WTC11 (cell line): ENCODE measurements around the gene JAGN1. TPM values are rescaled to one million over a fixed set of nuclear protein-coding genes. Genes with fewer than 3 reads are reported as not detected.

ENCODE experiments used
- ATAC-seq: fragments of 200-7000 bp; cut with Tn5 transposase; 2 replicates; pipeline ENCODE4 v1.10.0; 2021; ENCODE audit warnings: mild to moderate bottlenecking, moderate library complexity
- CTCF ChIA-PET: fragments of 300-600 bp; sonication (Branson Sonifier 250); formaldehyde crosslinking; loops from one replicate; lab custom pipeline; 2021; ENCODE audit warnings: antibody characterized with exemption; lab: Charles Lee
- POLR2A ChIA-PET: fragments of 350-600 bp; sonication (Branson Sonifier 250); formaldehyde crosslinking; loops from one replicate; lab custom pipeline; 2021; ENCODE audit warnings: antibody characterized with exemption; lab: Charles Lee
- DNase-seq: peaks from one replicate; pipeline ENCODE4 v3.0.0; 2021; ENCODE audit warnings: low spot score
- H3K27ac Mint-ChIP-seq: 2 replicates; pipeline ENCODE4 v1.8.0; 2021; ENCODE audit warnings: mixed read lengths
- H3K27me3 Mint-ChIP-seq: 2 replicates; pipeline ENCODE4 v1.8.0; 2021; ENCODE audit warnings: low read depth, mild to moderate bottlenecking, moderate library complexity, mixed read lengths
- H3K36me3 Mint-ChIP-seq: 2 replicates; pipeline ENCODE4 v1.8.0; 2021; ENCODE audit warnings: mixed read lengths
- H3K4me1 Mint-ChIP-seq: 2 replicates; pipeline ENCODE4 v1.8.0; 2022; ENCODE audit warnings: mixed read lengths
- H3K4me3 Mint-ChIP-seq: 2 replicates; pipeline ENCODE4 v1.8.0; 2021; ENCODE audit warnings: mild to moderate bottlenecking, moderate library complexity, mixed read lengths
- H3K9me3 Mint-ChIP-seq: 2 replicates; pipeline ENCODE4 v1.8.0; 2021; ENCODE audit warnings: mixed read lengths
- ETV6 ChIP-seq: sonication (generic); formaldehyde crosslinking; IDR thresholded peaks from 2 replicates; pipeline ENCODE4 v1.8.1; 2022; ENCODE audit warnings: mild to moderate bottlenecking, missing genetic modification reagents
- HMGA2 ChIP-seq: fragments of 250-450 bp; sonication (Bioruptor Pico); IDR thresholded peaks from 2 replicates; pipeline ENCODE4 v1.4.0; 2021; ENCODE audit warnings: mild to moderate bottlenecking, moderate library complexity
- JUN ChIP-seq: sonication (generic); formaldehyde crosslinking; IDR thresholded peaks from 2 replicates; pipeline ENCODE4 v1.8.0; 2023; ENCODE audit warnings: mild to moderate bottlenecking, missing genetic modification reagents
- NFYB ChIP-seq: sonication (generic); formaldehyde crosslinking; conservative IDR thresholded peaks from 2 replicates; pipeline ENCODE4 v1.8.0; 2022; ENCODE audit warnings: low read depth, missing genetic modification reagents
- NR3C1 ChIP-seq: sonication (generic); formaldehyde crosslinking; conservative IDR thresholded peaks from 2 replicates; pipeline ENCODE4 v1.8.1; 2023; ENCODE audit warnings: low read depth, mild to moderate bottlenecking, missing genetic modification reagents
- TEAD1 ChIP-seq: sonication (generic); formaldehyde crosslinking; IDR thresholded peaks from 2 replicates; pipeline ENCODE4 v1.8.0; 2022; ENCODE audit warnings: mild to moderate bottlenecking, missing genetic modification reagents
- ZNF121 ChIP-seq: sonication (generic); formaldehyde crosslinking; IDR thresholded peaks from 2 replicates; pipeline ENCODE4 v1.8.0; 2023; ENCODE audit warnings: missing genetic modification reagents
- ZNF138 ChIP-seq: sonication (generic); formaldehyde crosslinking; conservative IDR thresholded peaks from 2 replicates; pipeline ENCODE4 v1.8.1; 2022; ENCODE audit warnings: mild to moderate bottlenecking, moderate library complexity, missing genetic modification reagents
- ZNF219 ChIP-seq: sonication (generic); formaldehyde crosslinking; IDR thresholded peaks from 2 replicates; pipeline ENCODE4 v1.8.0; 2023; ENCODE audit warnings: missing genetic modification reagents, mild to moderate bottlenecking, borderline replicate concordance
- total RNA-seq: library from RNA; stranded (reverse); gene quantifications from 3 replicates; pipeline ENCODE4 v1.2.3, GENCODE V29; 2021
- TF ChIP-seq, protein P1 (sequence below): sonication (generic); formaldehyde crosslinking; IDR thresholded peaks from 2 replicates; pipeline ENCODE4 v1.8.1; 2023; ENCODE audit warnings: mild to moderate bottlenecking, missing genetic modification reagents, moderate library complexity
- TF ChIP-seq, protein P2 (sequence below): sonication (generic); formaldehyde crosslinking; IDR thresholded peaks from 2 replicates; pipeline ENCODE4 v1.8.0; 2023; ENCODE audit warnings: mild to moderate bottlenecking, missing genetic modification reagents
- TF ChIP-seq, protein P3 (sequence below): fragments of 250-450 bp; sonication (Bioruptor Pico); conservative IDR thresholded peaks from 2 replicates; pipeline ENCODE4 v1.9.0; 2021; ENCODE audit warnings: mild to moderate bottlenecking
- TF ChIP-seq, protein P4 (sequence below): fragments of 250-450 bp; sonication (Bioruptor Pico); IDR thresholded peaks from 2 replicates; pipeline ENCODE4 v1.9.0; 2021; ENCODE audit warnings: mild to moderate bottlenecking, borderline replicate concordance
- TF ChIP-seq, protein P5 (sequence below): fragments of 250-450 bp; sonication (Bioruptor Pico); IDR thresholded peaks from 2 replicates; pipeline ENCODE4 v2.1.2; 2022; ENCODE audit warnings: mild to moderate bottlenecking, moderate library complexity
- TF ChIP-seq, protein P6 (sequence below): sonication (generic); formaldehyde crosslinking; IDR thresholded peaks from 2 replicates; pipeline ENCODE4 v1.8.0; 2022; ENCODE audit warnings: missing genetic modification reagents
- TF ChIP-seq, protein P7 (sequence below): sonication (generic); formaldehyde crosslinking; IDR thresholded peaks from 2 replicates; pipeline ENCODE4 v1.8.1; 2023; ENCODE audit warnings: mild to moderate bottlenecking, missing genetic modification reagents

JAGN1 gene
- total RNA-seq, 1 experiment from 2014 or later: 25.6 TPM

DNA sequence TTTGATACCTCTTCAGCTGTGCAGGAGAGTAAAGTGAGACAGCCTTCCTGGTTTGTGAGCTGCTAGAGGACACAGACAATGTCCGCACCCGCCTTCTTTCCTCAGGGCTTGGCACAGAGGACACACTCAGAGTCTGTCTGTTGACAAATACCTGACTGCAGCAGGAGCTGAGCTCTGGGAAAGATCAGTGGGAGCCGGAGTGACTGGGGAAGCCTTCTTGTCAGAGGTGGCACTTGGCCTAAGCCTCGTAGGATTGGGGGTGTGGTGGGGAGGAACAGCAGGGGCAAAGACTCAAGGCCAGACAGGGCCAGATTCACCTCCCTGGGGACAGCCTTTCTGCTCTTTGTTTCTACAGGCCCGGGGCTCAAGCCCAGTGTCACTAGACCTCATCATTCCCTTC lies 23.2 kb downstream of the JAGN1 start:
- Mint-ChIP-seq H3K4me3 (no peak overlapping the region), H3K4me1 (peaks cover 18% of the 10 kb centered on the region), H3K9me3 (no peaks in the 10 kb centered on the region), H3K27me3 (peaks cover 3% of the 10 kb centered on the region; the same call in 1 of the 2 replicates), H3K36me3 (no peaks in the 10 kb centered on the region), H3K27ac (no peak overlapping the region)
- POLR2A ChIA-PET: interaction anchor here (1.2 to 3.0 kb wide), 2 partner anchors 12 to 20 kb away, joined by 3 to 16 read pairs; partner anchors contain the start of gene CRELD1
- no peak for DNase-seq
- CTCF ChIA-PET: interaction anchor here (0.9 to 1.3 kb wide), 3 partner anchors 18 to 33 kb away, joined by 3 to 7 read pairs (median 3); no protein-coding TSS in a partner anchor
- no peak for ATAC-seq
- no peak for TF ChIP-seq JUN (CRISPR knock-in tag)
- no peak for TF ChIP-seq ZNF219 (CRISPR knock-in tag)
- TF ChIP-seq ETV6 (CRISPR knock-in tag): no peak
- TF ChIP-seq, protein P1, sequence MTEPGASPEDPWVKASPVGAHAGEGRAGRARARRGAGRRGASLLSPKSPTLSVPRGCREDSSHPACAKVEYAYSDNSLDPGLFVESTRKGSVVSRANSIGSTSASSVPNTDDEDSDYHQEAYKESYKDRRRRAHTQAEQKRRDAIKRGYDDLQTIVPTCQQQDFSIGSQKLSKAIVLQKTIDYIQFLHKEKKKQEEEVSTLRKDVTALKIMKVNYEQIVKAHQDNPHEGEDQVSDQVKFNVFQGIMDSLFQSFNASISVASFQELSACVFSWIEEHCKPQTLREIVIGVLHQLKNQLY: no peak
- TF ChIP-seq, protein P2, sequence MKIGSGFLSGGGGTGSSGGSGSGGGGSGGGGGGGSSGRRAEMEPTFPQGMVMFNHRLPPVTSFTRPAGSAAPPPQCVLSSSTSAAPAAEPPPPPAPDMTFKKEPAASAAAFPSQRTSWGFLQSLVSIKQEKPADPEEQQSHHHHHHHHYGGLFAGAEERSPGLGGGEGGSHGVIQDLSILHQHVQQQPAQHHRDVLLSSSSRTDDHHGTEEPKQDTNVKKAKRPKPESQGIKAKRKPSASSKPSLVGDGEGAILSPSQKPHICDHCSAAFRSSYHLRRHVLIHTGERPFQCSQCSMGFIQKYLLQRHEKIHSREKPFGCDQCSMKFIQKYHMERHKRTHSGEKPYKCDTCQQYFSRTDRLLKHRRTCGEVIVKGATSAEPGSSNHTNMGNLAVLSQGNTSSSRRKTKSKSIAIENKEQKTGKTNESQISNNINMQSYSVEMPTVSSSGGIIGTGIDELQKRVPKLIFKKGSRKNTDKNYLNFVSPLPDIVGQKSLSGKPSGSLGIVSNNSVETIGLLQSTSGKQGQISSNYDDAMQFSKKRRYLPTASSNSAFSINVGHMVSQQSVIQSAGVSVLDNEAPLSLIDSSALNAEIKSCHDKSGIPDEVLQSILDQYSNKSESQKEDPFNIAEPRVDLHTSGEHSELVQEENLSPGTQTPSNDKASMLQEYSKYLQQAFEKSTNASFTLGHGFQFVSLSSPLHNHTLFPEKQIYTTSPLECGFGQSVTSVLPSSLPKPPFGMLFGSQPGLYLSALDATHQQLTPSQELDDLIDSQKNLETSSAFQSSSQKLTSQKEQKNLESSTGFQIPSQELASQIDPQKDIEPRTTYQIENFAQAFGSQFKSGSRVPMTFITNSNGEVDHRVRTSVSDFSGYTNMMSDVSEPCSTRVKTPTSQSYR: no peak
- TF ChIP-seq, protein P3, sequence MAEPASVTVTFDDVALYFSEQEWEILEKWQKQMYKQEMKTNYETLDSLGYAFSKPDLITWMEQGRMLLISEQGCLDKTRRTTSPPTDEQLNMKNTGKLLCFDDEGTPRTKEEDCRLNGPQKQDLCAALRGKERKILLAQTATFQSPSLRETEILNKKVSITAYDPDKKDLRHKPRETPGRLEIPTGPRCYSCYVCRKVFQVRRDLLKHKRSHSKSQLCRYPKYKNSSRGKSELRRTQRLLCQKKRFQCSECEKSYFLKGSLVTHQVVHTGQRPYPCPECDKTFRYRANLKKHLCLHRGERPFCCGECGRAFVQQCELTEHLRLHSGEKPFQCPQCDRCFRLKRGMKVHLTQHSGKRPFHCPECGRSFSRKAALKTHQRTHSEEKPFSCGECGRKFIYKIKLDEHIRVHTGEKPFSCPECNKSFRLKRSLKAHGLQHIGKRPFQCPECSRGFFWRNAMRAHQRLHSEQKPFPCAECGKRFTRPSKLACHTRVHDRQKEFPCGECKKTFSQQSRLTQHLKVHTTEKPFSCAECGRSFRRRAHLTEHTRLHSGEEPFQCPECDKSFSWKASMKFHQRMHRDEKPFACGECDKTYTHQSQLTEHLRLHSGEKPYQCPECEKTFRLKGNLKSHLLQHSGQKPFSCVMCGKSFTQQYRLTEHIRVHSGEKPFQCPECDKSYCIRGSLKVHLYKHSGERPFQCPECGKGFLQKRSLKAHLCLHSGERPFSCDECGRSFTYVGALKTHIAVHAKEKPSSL (CRISPR knock-in tag): no peak
- TF ChIP-seq NFYB (CRISPR knock-in tag): no peak
- TF ChIP-seq ZNF138 (CRISPR knock-in tag): no peak
- TF ChIP-seq, protein P4, sequence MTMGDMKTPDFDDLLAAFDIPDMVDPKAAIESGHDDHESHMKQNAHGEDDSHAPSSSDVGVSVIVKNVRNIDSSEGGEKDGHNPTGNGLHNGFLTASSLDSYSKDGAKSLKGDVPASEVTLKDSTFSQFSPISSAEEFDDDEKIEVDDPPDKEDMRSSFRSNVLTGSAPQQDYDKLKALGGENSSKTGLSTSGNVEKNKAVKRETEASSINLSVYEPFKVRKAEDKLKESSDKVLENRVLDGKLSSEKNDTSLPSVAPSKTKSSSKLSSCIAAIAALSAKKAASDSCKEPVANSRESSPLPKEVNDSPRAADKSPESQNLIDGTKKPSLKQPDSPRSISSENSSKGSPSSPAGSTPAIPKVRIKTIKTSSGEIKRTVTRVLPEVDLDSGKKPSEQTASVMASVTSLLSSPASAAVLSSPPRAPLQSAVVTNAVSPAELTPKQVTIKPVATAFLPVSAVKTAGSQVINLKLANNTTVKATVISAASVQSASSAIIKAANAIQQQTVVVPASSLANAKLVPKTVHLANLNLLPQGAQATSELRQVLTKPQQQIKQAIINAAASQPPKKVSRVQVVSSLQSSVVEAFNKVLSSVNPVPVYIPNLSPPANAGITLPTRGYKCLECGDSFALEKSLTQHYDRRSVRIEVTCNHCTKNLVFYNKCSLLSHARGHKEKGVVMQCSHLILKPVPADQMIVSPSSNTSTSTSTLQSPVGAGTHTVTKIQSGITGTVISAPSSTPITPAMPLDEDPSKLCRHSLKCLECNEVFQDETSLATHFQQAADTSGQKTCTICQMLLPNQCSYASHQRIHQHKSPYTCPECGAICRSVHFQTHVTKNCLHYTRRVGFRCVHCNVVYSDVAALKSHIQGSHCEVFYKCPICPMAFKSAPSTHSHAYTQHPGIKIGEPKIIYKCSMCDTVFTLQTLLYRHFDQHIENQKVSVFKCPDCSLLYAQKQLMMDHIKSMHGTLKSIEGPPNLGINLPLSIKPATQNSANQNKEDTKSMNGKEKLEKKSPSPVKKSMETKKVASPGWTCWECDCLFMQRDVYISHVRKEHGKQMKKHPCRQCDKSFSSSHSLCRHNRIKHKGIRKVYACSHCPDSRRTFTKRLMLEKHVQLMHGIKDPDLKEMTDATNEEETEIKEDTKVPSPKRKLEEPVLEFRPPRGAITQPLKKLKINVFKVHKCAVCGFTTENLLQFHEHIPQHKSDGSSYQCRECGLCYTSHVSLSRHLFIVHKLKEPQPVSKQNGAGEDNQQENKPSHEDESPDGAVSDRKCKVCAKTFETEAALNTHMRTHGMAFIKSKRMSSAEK (CRISPR knock-in tag): no peak
- TF ChIP-seq, protein P5, sequence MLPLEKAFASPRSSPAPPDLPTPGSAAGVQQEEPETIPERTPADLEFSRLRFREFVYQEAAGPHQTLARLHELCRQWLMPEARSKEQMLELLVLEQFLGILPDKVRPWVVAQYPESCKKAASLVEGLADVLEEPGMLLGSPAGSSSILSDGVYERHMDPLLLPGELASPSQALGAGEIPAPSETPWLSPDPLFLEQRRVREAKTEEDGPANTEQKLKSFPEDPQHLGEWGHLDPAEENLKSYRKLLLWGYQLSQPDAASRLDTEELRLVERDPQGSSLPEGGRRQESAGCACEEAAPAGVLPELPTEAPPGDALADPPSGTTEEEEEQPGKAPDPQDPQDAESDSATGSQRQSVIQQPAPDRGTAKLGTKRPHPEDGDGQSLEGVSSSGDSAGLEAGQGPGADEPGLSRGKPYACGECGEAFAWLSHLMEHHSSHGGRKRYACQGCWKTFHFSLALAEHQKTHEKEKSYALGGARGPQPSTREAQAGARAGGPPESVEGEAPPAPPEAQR: no peak
- TF ChIP-seq TEAD1 (CRISPR knock-in tag): no peak

DNA sequence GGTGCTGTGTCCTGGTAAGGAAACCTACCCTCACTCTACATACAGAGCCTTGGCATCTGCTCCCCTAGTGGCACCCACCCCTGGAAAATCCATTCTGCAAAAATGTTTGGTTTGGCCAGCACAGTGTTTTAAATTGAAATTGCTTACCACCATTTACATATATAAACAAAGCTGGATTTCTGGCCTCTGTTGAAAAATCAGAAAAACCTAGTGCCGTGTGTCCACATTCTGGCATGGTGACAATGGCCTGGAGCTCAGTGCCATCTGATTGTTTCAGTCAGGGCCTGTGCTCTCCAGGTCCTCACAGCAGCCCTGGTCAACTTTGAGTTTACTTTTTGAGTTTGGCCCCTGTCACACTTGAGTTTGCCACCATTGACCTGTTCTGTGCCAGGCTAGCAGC lies 23.6 kb downstream of the JAGN1 start:
- CTCF ChIA-PET: interaction anchor here (0.9 to 1.3 kb wide), 2 partner anchors 17 to 32 kb away, joined by 3 to 7 read pairs; no protein-coding TSS in a partner anchor
- no peaks in the 10 kb centered on the region for H3K9me3 Mint-ChIP-seq
- no peak overlapping the region for H3K27ac Mint-ChIP-seq
- H3K4me1 Mint-ChIP-seq: peaks cover 18% of the 10 kb centered on the region
- DNase-seq (no peak), ATAC-seq (no peak)
- peaks cover 3% of the 10 kb centered on the region; the same call in 1 of the 2 replicates for H3K27me3 Mint-ChIP-seq
- POLR2A ChIA-PET: interaction anchor here (1.2 to 3.0 kb wide), 2 partner anchors 12 to 19 kb away, joined by 3 to 16 read pairs; partner anchors contain the start of gene CRELD1
- no peaks in the 10 kb centered on the region for H3K36me3 Mint-ChIP-seq
- H3K4me3 Mint-ChIP-seq: no peak overlapping the region
- TF ChIP-seq, protein P6, sequence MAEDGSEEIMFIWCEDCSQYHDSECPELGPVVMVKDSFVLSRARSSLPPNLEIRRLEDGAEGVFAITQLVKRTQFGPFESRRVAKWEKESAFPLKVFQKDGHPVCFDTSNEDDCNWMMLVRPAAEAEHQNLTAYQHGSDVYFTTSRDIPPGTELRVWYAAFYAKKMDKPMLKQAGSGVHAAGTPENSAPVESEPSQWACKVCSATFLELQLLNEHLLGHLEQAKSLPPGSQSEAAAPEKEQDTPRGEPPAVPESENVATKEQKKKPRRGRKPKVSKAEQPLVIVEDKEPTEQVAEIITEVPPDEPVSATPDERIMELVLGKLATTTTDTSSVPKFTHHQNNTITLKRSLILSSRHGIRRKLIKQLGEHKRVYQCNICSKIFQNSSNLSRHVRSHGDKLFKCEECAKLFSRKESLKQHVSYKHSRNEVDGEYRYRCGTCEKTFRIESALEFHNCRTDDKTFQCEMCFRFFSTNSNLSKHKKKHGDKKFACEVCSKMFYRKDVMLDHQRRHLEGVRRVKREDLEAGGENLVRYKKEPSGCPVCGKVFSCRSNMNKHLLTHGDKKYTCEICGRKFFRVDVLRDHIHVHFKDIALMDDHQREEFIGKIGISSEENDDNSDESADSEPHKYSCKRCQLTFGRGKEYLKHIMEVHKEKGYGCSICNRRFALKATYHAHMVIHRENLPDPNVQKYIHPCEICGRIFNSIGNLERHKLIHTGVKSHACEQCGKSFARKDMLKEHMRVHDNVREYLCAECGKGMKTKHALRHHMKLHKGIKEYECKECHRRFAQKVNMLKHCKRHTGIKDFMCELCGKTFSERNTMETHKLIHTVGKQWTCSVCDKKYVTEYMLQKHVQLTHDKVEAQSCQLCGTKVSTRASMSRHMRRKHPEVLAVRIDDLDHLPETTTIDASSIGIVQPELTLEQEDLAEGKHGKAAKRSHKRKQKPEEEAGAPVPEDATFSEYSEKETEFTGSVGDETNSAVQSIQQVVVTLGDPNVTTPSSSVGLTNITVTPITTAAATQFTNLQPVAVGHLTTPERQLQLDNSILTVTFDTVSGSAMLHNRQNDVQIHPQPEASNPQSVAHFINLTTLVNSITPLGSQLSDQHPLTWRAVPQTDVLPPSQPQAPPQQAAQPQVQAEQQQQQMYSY: no peak
- TF ChIP-seq ZNF121 (no peak), NR3C1 (CRISPR knock-in tag) (no peak), HMGA2 (no peak)
- TF ChIP-seq, protein P7, sequence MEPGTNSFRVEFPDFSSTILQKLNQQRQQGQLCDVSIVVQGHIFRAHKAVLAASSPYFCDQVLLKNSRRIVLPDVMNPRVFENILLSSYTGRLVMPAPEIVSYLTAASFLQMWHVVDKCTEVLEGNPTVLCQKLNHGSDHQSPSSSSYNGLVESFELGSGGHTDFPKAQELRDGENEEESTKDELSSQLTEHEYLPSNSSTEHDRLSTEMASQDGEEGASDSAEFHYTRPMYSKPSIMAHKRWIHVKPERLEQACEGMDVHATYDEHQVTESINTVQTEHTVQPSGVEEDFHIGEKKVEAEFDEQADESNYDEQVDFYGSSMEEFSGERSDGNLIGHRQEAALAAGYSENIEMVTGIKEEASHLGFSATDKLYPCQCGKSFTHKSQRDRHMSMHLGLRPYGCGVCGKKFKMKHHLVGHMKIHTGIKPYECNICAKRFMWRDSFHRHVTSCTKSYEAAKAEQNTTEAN (CRISPR knock-in tag): no peak
